MG63 (cell line): Measurements from ENCODE around the gene ISLR. TPM values are rescaled to one million over a fixed set of nuclear protein-coding genes. Genes with fewer than 3 reads are reported as not detected.

Experiments used
- DNase-seq: peaks from one replicate; pipeline ENCODE4 v3.0.0-alpha.2; 2020
- H3K27me3 ChIP-seq: fragments of 250-450 bp; sonication (Bioruptor Pico); 2 replicates; pipeline ENCODE4 v1.5.1; 2020; ENCODE audit warnings: mild to moderate bottlenecking, moderate library complexity
- H3K36me3 ChIP-seq: fragments of 250-450 bp; sonication (Bioruptor Pico); 2 replicates; pipeline ENCODE4 v1.5.1; 2020; ENCODE audit warnings: mild to moderate bottlenecking, moderate library complexity
- H3K4me3 ChIP-seq: fragments of 250-450 bp; sonication (Bioruptor Pico); 2 replicates; pipeline ENCODE4 v1.5.1; 2020; ENCODE audit warnings: mild to moderate bottlenecking, moderate library complexity
- H3K9me3 ChIP-seq: fragments of 250-450 bp; sonication (Bioruptor Pico); 2 replicates; pipeline ENCODE4 v1.5.1; 2020; ENCODE audit warnings: mild to moderate bottlenecking, moderate library complexity
- total RNA-seq: library from RNA; depleted of rRNA; stranded (reverse); fragments of >200 nt; shearing (Covaris generic); gene quantifications from 2 replicates; pipeline ENCODE4 v1.2.3, GENCODE V29; 2014; ENCODE audit warnings: low replicate concordance

Gene ISLR
- total RNA-seq, 1 experiment from 2014 or later: not detected

GRCh38 chr15:74179101-74179841 is 5.8 kb downstream of the ISLR start:
- no peaks in the 10 kb centered on the region for H3K36me3 ChIP-seq
- H3K27me3 ChIP-seq: no peaks in the 10 kb centered on the region
- DNase-seq: peak; percentile 100
- H3K4me3 ChIP-seq: no peak overlapping the region
- no peaks in the 10 kb centered on the region for H3K9me3 ChIP-seq

DNA sequence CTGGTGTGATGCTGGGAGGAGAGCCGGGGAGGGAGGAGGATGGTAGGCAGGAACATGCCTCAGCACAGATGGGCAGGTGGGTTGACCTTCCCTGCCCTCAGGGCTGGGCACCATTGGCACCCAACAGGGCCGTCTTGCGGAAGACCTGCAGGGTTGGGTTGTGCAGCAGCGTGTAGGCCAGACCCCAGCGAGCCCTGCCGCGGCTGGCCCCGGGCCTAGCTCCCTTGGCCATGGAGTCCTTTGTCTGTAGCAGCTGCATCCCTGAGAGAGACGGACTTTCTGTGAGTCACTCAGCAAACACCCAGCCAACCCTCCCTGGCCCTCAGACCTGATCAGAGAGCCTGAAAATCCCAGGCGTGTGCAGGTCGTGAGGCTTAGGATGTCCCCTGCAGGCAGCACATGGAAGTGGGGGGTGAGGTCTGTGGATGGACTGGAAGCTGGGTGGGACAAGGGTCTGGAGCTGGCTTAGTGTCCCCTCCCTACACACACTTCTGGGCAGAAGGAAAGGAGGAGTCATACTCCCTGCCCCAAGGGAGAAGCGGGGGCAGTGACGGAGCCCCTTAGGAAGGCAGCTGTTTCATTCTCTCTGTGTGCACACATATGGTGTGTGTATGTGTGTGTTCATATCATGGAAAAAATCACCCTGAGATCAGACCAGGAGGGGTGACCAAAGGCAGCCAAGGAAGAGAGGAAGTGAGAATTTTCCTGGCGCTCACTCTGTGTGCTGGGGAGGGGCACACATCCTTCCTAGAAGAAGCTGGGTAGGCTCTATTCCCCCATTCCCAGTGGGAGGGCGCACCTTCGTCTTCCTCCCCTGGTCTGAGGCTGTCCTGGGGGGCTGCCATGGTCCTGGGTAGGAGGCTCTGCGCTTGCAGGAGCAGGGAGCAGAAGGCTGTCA is 6.7 kb downstream of the ISLR start:
- Histone ChIP-seq H3K36me3 (no peaks in the 10 kb centered on the region), H3K4me3 (no peak overlapping the region), H3K9me3 (no peaks in the 10 kb centered on the region), H3K27me3 (no peaks in the 10 kb centered on the region)
- peak; percentile 93 for DNase-seq

GRCh38 chr15:74180881-74181602 is 7.5 kb downstream of the ISLR start:
- Histone ChIP-seq H3K4me3 (no peak overlapping the region), H3K9me3 (no peaks in the 10 kb centered on the region), H3K27me3 (no peaks in the 10 kb centered on the region), H3K36me3 (no peaks in the 10 kb centered on the region)
- no peak for DNase-seq

GRCh38 chr15:74182131-74182530 is 8.6 kb downstream of the ISLR start:
- Histone ChIP-seq H3K36me3 (no peaks in the 10 kb centered on the region), H3K27me3 (no peaks in the 10 kb centered on the region), H3K4me3 (no peak overlapping the region), H3K9me3 (no peaks in the 10 kb centered on the region)
- DNase-seq: no peak

DNA sequence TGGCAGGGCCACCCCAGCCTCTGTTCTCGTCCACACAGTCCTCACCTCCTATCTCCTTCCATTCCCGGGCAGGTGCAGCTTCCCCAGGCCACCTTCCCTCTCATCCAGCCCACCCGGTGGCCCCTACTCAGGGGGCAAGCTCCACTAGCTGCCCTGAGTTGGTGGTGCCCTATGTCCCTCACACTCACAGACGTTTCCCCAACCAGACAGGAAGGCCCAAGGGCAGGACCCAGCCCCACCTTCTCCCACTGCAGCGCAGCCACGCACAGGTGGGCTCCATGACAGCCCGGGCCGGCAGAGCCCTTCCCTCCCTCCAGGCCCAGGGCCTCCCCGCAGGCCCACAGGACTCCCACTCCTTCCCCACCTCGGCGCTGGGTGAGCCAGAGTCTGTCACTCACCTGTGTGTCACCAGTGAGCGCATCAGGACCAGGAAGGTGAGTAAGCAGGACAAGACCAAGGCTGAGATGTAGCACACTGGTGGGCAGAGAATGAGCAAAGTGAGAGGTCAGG is 11.1 kb downstream of the ISLR start:
- Histone ChIP-seq H3K27me3 (no peaks in the 10 kb centered on the region), H3K36me3 (no peaks in the 10 kb centered on the region), H3K4me3 (no peak overlapping the region), H3K9me3 (no peaks in the 10 kb centered on the region)
- DNase-seq: no peak

GRCh38 chr15:74185710-74186348 is 12.3 kb downstream of the ISLR start:
- no peaks in the 10 kb centered on the region for H3K27me3 ChIP-seq
- H3K4me3 ChIP-seq: no peak overlapping the region
- H3K36me3 ChIP-seq: no peaks in the 10 kb centered on the region
- no peak for DNase-seq
- H3K9me3 ChIP-seq: no peaks in the 10 kb centered on the region

- Histone ChIP-seq H3K4me3 (no peak overlapping the region), H3K27me3 (no peaks in the 10 kb centered on the region), H3K36me3 (no peaks in the 10 kb centered on the region), H3K9me3 (no peaks in the 10 kb centered on the region)
- DNase-seq: no peak
These were observed 14.7 kb downstream of the ISLR start for GRCh38 chr15:74188216-74188615.

- no peaks in the 10 kb centered on the region for H3K9me3 ChIP-seq
- no peak for DNase-seq
- H3K4me3 ChIP-seq: no peak overlapping the region
- H3K27me3 ChIP-seq: no peaks in the 10 kb centered on the region
- H3K36me3 ChIP-seq: no peaks in the 10 kb centered on the region
These were observed 18.3 kb downstream of the ISLR start for GRCh38 chr15:74191798-74192197.

DNA sequence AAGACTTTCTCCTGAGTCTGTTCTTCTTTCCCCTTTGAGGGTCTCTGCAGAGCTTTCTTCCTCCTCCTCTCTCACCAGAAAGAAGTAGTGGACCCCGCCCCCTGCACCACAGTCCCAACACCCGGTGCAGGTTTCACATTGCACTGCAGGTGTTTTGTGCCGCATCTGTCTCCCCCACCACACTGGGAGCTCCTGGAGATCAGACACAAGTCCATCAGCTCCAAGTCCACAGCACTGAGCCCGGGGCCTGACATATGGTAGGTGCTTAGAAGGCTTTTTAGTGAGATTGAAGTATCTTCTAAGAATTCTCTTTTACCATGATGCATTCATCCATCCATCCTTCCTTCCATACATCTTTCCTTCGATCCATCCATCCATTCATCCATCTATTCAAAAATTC is 19.2 kb downstream of the ISLR start:
- no peak for DNase-seq
- Histone ChIP-seq H3K9me3 (no peaks in the 10 kb centered on the region), H3K4me3 (no peak overlapping the region), H3K27me3 (no peaks in the 10 kb centered on the region), H3K36me3 (no peaks in the 10 kb centered on the region)

DNA sequence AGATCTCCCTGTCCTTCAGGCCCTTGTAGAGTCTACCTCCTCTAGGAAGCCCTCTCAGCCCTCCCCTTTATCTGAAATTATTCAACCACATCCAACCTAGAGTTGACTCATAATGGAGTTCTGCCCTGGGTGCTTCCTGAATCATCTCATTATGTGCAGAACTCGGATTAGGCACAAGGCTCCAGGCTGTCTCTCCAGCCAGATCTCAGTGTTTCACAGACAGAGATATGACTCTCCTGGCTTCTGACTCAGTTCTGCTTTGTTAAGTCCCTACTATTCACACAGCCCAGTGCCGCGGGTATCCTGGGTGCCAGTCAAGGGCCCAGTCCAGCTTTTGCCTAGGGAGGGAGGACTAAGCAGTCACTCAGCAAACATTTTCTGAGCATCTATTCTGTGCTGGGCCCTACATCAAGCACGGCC is 19.8 kb downstream of the ISLR start:
- Histone ChIP-seq H3K4me3 (no peak overlapping the region), H3K36me3 (no peaks in the 10 kb centered on the region), H3K27me3 (no peaks in the 10 kb centered on the region), H3K9me3 (no peaks in the 10 kb centered on the region)
- DNase-seq: peak; percentile 93

DNA sequence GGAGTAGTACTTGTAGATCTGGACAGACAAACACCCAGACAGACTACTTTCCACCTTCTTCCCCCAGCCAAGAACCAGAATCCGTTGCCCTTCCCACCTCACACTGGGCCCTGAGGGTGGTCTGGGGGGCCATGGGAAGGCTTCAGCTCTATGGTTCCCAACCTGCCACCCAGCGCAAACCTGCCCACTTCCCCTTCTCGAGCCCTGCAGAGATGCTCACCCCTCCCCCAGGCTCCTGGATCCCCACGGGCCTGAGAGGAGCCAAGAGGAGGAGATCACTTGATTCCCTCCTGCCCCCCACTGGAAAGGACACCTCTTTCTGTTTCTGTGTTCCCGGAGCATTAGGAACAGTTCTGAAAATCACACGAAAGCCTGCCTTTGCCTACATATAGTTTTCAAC is 20.4 kb downstream of the ISLR start:
- Histone ChIP-seq H3K9me3 (no peaks in the 10 kb centered on the region), H3K36me3 (no peaks in the 10 kb centered on the region), H3K4me3 (no peak overlapping the region), H3K27me3 (no peaks in the 10 kb centered on the region)
- no peak for DNase-seq

DNA sequence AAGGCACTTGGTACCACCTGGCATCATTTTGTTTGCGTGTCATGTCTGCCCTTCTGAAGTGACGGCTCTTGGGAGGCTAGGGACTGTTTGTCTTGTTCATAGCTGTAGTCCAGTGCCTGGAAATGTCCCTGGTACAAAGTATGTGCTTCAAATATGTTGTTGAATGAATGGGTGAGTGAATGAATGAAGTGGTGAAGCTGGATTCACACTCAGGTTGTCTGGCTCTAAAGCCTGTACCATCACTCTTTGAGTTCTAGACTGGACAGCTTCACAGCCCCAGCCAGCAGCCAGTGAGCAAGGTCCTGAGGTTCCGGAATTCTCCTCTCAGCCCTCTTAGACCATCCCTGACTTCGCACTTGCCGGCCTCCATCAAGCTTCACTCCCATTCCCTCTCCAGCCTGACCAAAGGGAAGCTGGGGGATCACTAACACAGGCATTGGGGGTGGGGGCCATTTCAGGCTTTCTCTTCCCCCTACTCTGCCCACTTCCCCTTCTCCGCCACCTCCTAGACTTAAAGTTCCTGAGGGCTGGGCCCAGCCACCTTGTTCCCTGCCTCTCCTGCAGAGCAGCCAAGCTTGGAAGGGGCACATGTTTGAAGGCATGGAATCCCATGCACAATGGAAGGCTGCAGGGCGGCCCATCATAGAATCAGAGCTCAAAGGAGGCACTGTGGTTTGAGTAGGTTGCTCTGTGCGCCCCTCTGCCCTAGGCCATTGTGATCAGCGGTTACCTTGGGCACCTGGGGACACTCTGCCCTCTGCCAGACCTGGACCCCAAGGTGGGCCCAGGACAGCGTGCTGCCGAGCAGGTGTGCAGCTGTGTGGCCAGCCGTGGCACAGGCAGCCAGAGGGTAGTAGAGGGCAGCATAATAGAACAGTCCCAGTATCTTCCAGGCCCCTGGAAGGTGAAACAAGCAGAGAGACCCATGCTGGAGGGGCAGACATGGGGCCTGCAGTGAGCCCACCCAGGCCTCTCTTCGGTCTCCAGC is 21.4 kb downstream of the ISLR start:
- Histone ChIP-seq H3K4me3 (no peak overlapping the region), H3K9me3 (no peaks in the 10 kb centered on the region), H3K27me3 (no peaks in the 10 kb centered on the region), H3K36me3 (no peaks in the 10 kb centered on the region)
- DNase-seq: no peak

DNA sequence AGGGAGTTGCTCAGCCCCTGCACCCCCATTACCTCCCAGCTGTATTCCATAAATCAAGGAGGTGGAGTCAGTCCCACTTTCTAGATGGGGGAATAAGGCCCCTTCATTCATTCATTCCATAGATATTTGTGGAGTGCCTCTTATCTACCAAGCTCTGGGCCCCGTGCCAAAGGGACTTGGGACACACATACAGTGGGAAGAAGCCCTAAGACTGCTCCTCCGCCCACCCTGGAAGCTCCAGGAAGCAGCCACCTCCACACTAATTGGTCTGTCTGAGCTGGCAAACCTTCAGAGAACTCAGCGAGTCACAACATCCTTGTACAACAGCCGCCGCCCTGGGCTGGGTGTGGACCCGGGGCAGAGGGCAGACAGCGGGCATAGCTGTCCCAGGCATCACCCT is 22.7 kb downstream of the ISLR start:
- no peaks in the 10 kb centered on the region for H3K9me3 ChIP-seq
- DNase-seq: peak; percentile 97
- H3K27me3 ChIP-seq: no peaks in the 10 kb centered on the region
- H3K36me3 ChIP-seq: no peaks in the 10 kb centered on the region
- H3K4me3 ChIP-seq: no peak overlapping the region

GRCh38 chr15:74197176-74197965 is 23.9 kb downstream of the ISLR start:
- H3K4me3 ChIP-seq: no peak overlapping the region
- DNase-seq: no peak

DNA sequence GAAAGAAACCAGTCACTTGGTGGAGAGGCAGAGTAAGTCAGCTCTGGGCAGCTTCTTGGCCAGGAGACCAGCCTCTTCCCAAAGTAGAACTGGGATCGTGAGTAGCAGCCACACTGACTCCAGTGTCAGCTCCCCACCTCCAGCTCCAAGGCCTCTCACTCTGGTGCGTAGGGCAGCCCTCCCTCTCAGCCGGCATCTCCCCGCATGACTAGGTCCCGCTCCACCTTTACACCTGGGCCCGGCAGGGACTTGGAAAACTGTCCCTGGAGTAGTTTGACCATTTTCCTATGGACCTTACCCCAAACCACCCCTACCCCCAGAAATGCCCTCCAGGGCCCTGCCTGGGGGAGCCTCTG is 25.8 kb downstream of the ISLR start:
- H3K27me3 ChIP-seq: no peaks in the 10 kb centered on the region
- H3K36me3 ChIP-seq: no peaks in the 10 kb centered on the region
- no peak for DNase-seq
- H3K4me3 ChIP-seq: no peak overlapping the region
- no peaks in the 10 kb centered on the region for H3K9me3 ChIP-seq

More at GRCh38 chr15:74197176-74197965, 23.9 kb downstream of the ISLR start:
- Histone ChIP-seq H3K9me3 (no peaks in the 10 kb centered on the region), H3K27me3 (no peaks in the 10 kb centered on the region), H3K36me3 (no peaks in the 10 kb centered on the region)
